GM23338 (cell line): ENCODE measurements around the gene DPYSL3. TPM values are rescaled to one million over a fixed set of nuclear protein-coding genes. Genes with fewer than 3 reads are reported as not detected.

Experiments used
- ATAC-seq: fragments of 200-7000 bp; cut with Tn5 transposase; 3 replicates; pipeline ENCODE4 v1.9.1; 2020
- DNase-seq: peaks from one replicate; pipeline ENCODE4 v3.0.0-alpha.2; 2015; ENCODE audit warnings: low spot score
- H2AFZ ChIP-seq: fragments of 200-600 bp; sonication (generic); 2 replicates; pipeline ENCODE4 v1.8.0; 2016; ENCODE audit warnings: antibody characterized with exemption, mild to moderate bottlenecking, moderate library complexity
- H3F3A ChIP-seq: fragments of 200-600 bp; sonication (generic); replicated peaks from 2 replicates; pipeline ENCODE4 v1.8.0; 2017; ENCODE audit warnings: antibody characterized with exemption, mixed run types, low read depth
- H3K27ac ChIP-seq: fragments of 200-600 bp; sonication (generic); 2 replicates; pipeline ENCODE4 v1.6.1; 2016; ENCODE audit warnings: low read depth
- H3K27me3 ChIP-seq: fragments of 200-600 bp; sonication (generic); 2 replicates; pipeline ENCODE4 v1.8.0; 2016; ENCODE audit warnings: mild to moderate bottlenecking, mixed run types, moderate library complexity; ENCODE audit not compliant: insufficient read depth
- H3K36me3 ChIP-seq: fragments of 200-600 bp; sonication (generic); 2 replicates; pipeline ENCODE4 v1.8.0; 2016; ENCODE audit warnings: mild to moderate bottlenecking; ENCODE audit not compliant: insufficient read depth
- H3K4me1 ChIP-seq: fragments of 200-600 bp; sonication (generic); 2 replicates; pipeline ENCODE4 v1.8.0; 2016; ENCODE audit warnings: mild to moderate bottlenecking, moderate library complexity; ENCODE audit not compliant: insufficient read depth
- H3K4me2 ChIP-seq: fragments of 200-600 bp; sonication (generic); 2 replicates; pipeline ENCODE4 v1.7.1; 2017; ENCODE audit warnings: mixed run types
- H3K4me3 ChIP-seq: fragments of 200-600 bp; sonication (generic); 2 replicates; pipeline ENCODE4 v1.6.1; 2016; ENCODE audit warnings: mixed run types
- H3K79me2 ChIP-seq: fragments of 200-600 bp; sonication (generic); replicated peaks from 2 replicates; pipeline ENCODE4 v1.8.0; 2017; ENCODE audit warnings: mild to moderate bottlenecking; ENCODE audit not compliant: insufficient read depth
- H3K9me2 ChIP-seq: fragments of 200-600 bp; sonication (generic); 2 replicates; pipeline ENCODE4 v1.8.0; 2017; ENCODE audit not compliant: insufficient read depth
- H4K20me1 ChIP-seq: fragments of 200-600 bp; sonication (generic); replicated peaks from 2 replicates; pipeline ENCODE4 v1.8.0; 2017; ENCODE audit warnings: mild to moderate bottlenecking; ENCODE audit not compliant: insufficient read depth
- H3K27ac Mint-ChIP-seq: 2 replicates; pipeline ENCODE4 v1.8.0; 2020; ENCODE audit warnings: inconsistent platforms, mild to moderate bottlenecking, moderate library complexity, mixed read lengths
- H3K27me3 Mint-ChIP-seq: 3 replicates; pipeline ENCODE4 v1.8.0; 2022; ENCODE audit warnings: low read depth, mild to moderate bottlenecking, moderate library complexity, mixed read lengths, inconsistent platforms; ENCODE audit not compliant: insufficient read depth, poor library complexity
- H3K36me3 Mint-ChIP-seq: 3 replicates; pipeline ENCODE4 v1.8.0; 2021; ENCODE audit warnings: low read depth, mild to moderate bottlenecking, inconsistent platforms, moderate library complexity, mixed read lengths
- H3K4me1 Mint-ChIP-seq: 3 replicates; pipeline ENCODE4 v1.8.0; 2020; ENCODE audit warnings: mild to moderate bottlenecking, inconsistent platforms, mixed read lengths
- H3K4me3 Mint-ChIP-seq: 3 replicates; pipeline ENCODE4 v1.8.0; 2021; ENCODE audit warnings: moderate library complexity, mild to moderate bottlenecking, inconsistent platforms, mixed read lengths
- H3K9me3 Mint-ChIP-seq: 3 replicates; pipeline ENCODE4 v1.8.0; 2020; ENCODE audit warnings: moderate library complexity, mild to moderate bottlenecking, inconsistent platforms, mixed read lengths
- CREB1 ChIP-seq: fragments of 250-450 bp; sonication (Bioruptor Pico); IDR thresholded peaks from 2 replicates; pipeline ENCODE4 v1.5.0; 2020; ENCODE audit warnings: low read depth, mild to moderate bottlenecking, moderate library complexity
- CTCF ChIP-seq, 2 experiments: fragments of 200-600 bp in 1 of 2; sonication (generic) in 1 of 2; conservative IDR thresholded peaks; 2 replicates each; pipeline versions ENCODE4 v1.5.1 to v1.6.1; 2016 to 2017; ENCODE audit warnings: antibody characterized with exemption in 2 of 2, low read depth in 2 of 2, mild to moderate bottlenecking in 2 of 2, moderate library complexity in 1 of 2
- EZH2 ChIP-seq: fragments of 200-600 bp; sonication (generic); IDR thresholded peaks from one replicate; pipeline ENCODE4 v1.8.0; 2017; ENCODE audit warnings: antibody characterized with exemption, mild to moderate bottlenecking, low read depth; ENCODE audit not compliant: unreplicated experiment
- EZH2phosphoT487 ChIP-seq: fragments of 200-600 bp; sonication (generic); IDR thresholded peaks from one replicate; pipeline ENCODE4 v1.8.1; 2018; ENCODE audit warnings: antibody characterized with exemption; ENCODE audit not compliant: unreplicated experiment
- JUNB ChIP-seq: IDR thresholded peaks from one replicate; pipeline ENCODE4 v1.6.1; 2016; ENCODE audit warnings: antibody characterized with exemption; ENCODE audit not compliant: unreplicated experiment
- NANOG ChIP-seq: IDR thresholded peaks from 2 replicates; pipeline ENCODE4 v1.6.1; 2016; ENCODE audit warnings: antibody characterized with exemption, borderline replicate concordance
- POLR2AphosphoS5 ChIP-seq: IDR thresholded peaks from 2 replicates; pipeline ENCODE4 v1.6.1; 2016; ENCODE audit warnings: antibody characterized with exemption, low read depth
- REST ChIP-seq: IDR thresholded peaks from one replicate; pipeline ENCODE4 v1.6.1; 2018; ENCODE audit warnings: antibody characterized with exemption; ENCODE audit not compliant: unreplicated experiment
- STAT1 ChIP-seq: IDR thresholded peaks from one replicate; pipeline ENCODE4 v1.6.1; 2016; ENCODE audit warnings: antibody characterized with exemption; ENCODE audit not compliant: unreplicated experiment
- ZNF114 ChIP-seq: fragments of 250-450 bp; sonication (Bioruptor Pico); IDR thresholded peaks from 2 replicates; pipeline ENCODE4 v1.5.0; 2020; ENCODE audit warnings: mild to moderate bottlenecking, moderate library complexity
- ZNF331 ChIP-seq: fragments of 250-450 bp; sonication (Bioruptor Pico); IDR thresholded peaks from 2 replicates; pipeline ENCODE4 v1.5.0; 2020; ENCODE audit warnings: low read depth, mild to moderate bottlenecking, moderate library complexity
- ZNF462 ChIP-seq: fragments of 250-450 bp; sonication (Bioruptor Pico); IDR thresholded peaks from 2 replicates; pipeline ENCODE4 v1.5.0; 2020; ENCODE audit warnings: mild to moderate bottlenecking, moderate library complexity
- polyA plus RNA-seq: library from polyadenylated mRNA; unstranded; fragments of >200 nt; fragmentation: Nextera tagmentation; extraction: Ambion mirVana; gene quantifications from 2 replicates; pipeline ENCODE4 v1.2.1, GENCODE V29; 2016
- total RNA-seq: library from RNA; depleted of rRNA; stranded (reverse); fragments of >200 nt; shearing (Covaris generic); gene quantifications from 2 replicates; pipeline ENCODE4 v1.2.3, GENCODE V29; 2014

Gene DPYSL3
- total and polyA plus RNA-seq, 2 experiments from 2014 or later = 97.6 to 455 TPM

- TF ChIP-seq CTCF (conservative IDR thresholded peaks at IDR 0.05; ENCODE audit: low read depth in 2 of 2) = no peak
- no peak for TF ChIP-seq REST
- no peak for TF ChIP-seq ZNF331 (CRISPR knock-in tag)
- no peak for TF ChIP-seq STAT1
Observed at GRCh38 chr5:147551677-147552076, 41.8 kb upstream of the DPYSL3 start (continued).

- no peaks in the 10 kb centered on the region for H3K27me3 ChIP-seq
- H4K20me1 ChIP-seq = no peaks in the 10 kb centered on the region
- 0 out of 2 replicates have a peak, but pooled peaks cover 4% of the 10 kb centered on the region for H3K9me2 ChIP-seq
- H2AFZ ChIP-seq = no peak overlapping the region
- no peaks in the 10 kb centered on the region for H3K4me1 ChIP-seq
- H3F3A ChIP-seq = no peaks in the 10 kb centered on the region
- no peaks in the 10 kb centered on the region for H3K27me3 Mint-ChIP-seq
- H3K4me2 ChIP-seq = no peak overlapping the region
- no peaks in the 10 kb centered on the region for H3K79me2 ChIP-seq
- DNase-seq (no peak), ATAC-seq (no peak)
- peaks cover 3% of the 10 kb centered on the region; the same call in 1 of the 3 replicates for H3K9me3 Mint-ChIP-seq
- H3K27ac ChIP-seq = no peak overlapping the region
- no peak overlapping the region for H3K27ac Mint-ChIP-seq
- H3K36me3 ChIP-seq = no peaks in the 10 kb centered on the region
- H3K36me3 Mint-ChIP-seq = no peaks in the 10 kb centered on the region; the same call in 1 of the 3 replicates
- H3K4me3 Mint-ChIP-seq = no peak overlapping the region
- no peak overlapping the region for H3K4me3 ChIP-seq
- peaks cover 7% of the 10 kb centered on the region for H3K4me1 Mint-ChIP-seq
- TF ChIP-seq EZH2 (no peak), EZH2phosphoT487 (no peak), ZNF114 (CRISPR knock-in tag) (no peak), CTCF (conservative IDR thresholded peaks at IDR 0.05; ENCODE audit: low read depth in 2 of 2) (no peak), JUNB (no peak), ZNF462 (no peak), POLR2AphosphoS5 (no peak), CREB1 (no peak), ZNF331 (CRISPR knock-in tag) (no peak), STAT1 (no peak), NANOG (no peak)
Observed at GRCh38 chr5:147547730-147548129, 37.9 kb upstream of the DPYSL3 start.
